ENCODE results near the gene MAN2B1.

Gene MAN2B1

DNA sequence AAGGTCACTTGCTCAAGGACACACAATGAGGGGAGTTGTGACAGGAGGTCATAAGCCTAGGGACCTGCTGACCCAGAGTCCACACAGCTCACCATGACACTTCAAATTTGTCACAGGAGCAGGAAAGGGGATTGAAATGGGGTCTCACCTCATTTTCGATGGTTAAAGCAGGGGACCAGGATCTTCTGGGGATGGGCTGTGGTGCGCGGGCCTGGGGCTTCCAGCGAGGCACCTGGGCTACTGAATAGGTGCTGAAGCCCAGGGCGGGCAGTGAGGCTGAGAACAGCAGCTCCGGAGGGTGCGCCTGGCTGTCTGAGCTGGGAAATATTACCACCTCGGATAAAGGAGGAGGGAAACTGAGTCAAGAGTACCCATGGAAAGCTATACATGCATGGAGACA lies 11.0 kb downstream of the MAN2B1 start:
- Histone ChIP-seq H3K27me3 (ENCODE audit: low read depth, low read length) (no peaks in the 10 kb centered on the region), H3K4me3 (ENCODE audit: low read length) (no peak overlapping the region), H3K4me2 (ENCODE audit: low read length) (no peak overlapping the region), H3K27ac (ENCODE audit: low read length) (no peak overlapping the region), H3K36me3 (replicated peaks; ENCODE audit: low read depth, low read length) (peaks cover 66% of the 10 kb centered on the region), H2AFZ (ENCODE audit: low read depth, low read length) (no peak overlapping the region), H3K9ac (ENCODE audit: low read length) (no peak overlapping the region), H3K9me3 (ENCODE audit: insufficient read depth, low read length) (no peaks in the 10 kb centered on the region), H4K20me1 (ENCODE audit: insufficient read depth, low read length) (peaks cover 14% of the 10 kb centered on the region), H3K4me1 (ENCODE audit: low read length) (no peaks in the 10 kb centered on the region), H3K79me2 (ENCODE audit: low read length) (peaks cover 26% of the 10 kb centered on the region)
- TF ChIP-seq, protein P1, sequence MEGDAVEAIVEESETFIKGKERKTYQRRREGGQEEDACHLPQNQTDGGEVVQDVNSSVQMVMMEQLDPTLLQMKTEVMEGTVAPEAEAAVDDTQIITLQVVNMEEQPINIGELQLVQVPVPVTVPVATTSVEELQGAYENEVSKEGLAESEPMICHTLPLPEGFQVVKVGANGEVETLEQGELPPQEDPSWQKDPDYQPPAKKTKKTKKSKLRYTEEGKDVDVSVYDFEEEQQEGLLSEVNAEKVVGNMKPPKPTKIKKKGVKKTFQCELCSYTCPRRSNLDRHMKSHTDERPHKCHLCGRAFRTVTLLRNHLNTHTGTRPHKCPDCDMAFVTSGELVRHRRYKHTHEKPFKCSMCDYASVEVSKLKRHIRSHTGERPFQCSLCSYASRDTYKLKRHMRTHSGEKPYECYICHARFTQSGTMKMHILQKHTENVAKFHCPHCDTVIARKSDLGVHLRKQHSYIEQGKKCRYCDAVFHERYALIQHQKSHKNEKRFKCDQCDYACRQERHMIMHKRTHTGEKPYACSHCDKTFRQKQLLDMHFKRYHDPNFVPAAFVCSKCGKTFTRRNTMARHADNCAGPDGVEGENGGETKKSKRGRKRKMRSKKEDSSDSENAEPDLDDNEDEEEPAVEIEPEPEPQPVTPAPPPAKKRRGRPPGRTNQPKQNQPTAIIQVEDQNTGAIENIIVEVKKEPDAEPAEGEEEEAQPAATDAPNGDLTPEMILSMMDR (IDR thresholded peaks at IDR 0.05; ENCODE audit: low read depth, low read length) = no peak
- no peak for TF ChIP-seq EZH2phosphoT487 (IDR thresholded peaks at IDR 0.05; ENCODE audit: low read depth)

DNA sequence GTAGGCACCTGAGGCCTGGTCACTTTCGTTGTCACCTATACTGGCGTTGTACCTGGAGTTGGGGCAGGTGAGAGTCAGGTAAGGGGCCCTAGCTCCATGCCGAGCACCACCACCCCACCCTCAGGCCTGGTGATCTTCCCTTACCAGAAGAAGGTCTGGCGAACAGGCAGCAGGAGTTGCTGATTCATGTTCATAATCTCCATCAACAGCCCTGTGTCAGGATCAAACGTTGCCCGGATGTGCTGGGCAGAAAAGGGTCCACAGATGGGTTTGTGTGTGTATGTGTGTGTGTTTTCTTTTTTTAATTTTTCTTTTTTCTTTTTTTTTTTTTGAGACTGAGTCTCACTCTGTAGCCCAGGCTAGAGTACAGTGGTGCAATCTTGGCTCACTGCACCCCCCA lies 14.3 kb downstream of the MAN2B1 start:
- no peak overlapping the region for H3K9ac ChIP-seq (ENCODE audit: low read length)

DNA sequence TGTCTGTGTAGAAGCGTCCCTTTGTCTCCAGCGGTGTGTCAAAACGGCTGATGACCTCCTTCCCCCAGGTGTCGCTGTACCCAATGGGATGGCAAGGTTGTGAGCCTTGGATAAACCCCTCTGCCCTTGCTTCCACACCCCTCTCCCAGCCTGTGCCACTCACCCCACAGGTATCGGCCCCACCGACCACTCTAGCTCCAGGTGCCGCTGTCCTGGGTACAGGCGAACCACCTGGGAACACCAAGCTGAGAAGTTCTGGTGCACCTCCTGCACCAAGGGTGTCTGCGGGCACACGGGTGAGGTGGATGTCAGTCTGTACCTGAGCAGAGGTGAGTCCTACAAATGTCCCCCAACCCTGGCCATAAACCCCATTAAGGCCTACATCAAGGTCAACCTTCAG lies 16.6 kb downstream of the MAN2B1 start:
- H3K4me3 ChIP-seq (ENCODE audit: low read length) = no peak overlapping the region
- no peaks in the 10 kb centered on the region; the same call in 1 of the 2 replicates for H3K79me2 ChIP-seq (ENCODE audit: low read length)
- TF ChIP-seq, protein P1 (IDR thresholded peaks at IDR 0.05; ENCODE audit: low read depth, low read length) = no peak
- no peak for TF ChIP-seq EZH2phosphoT487 (IDR thresholded peaks at IDR 0.05; ENCODE audit: low read depth)
- H3K36me3 ChIP-seq (replicated peaks; ENCODE audit: low read depth, low read length) = peaks cover 53% of the 10 kb centered on the region
- no peaks in the 10 kb centered on the region for H3K4me1 ChIP-seq (ENCODE audit: low read length)
- no peaks in the 10 kb centered on the region for H3K27me3 ChIP-seq (ENCODE audit: low read depth, low read length)
- H3K9me3 ChIP-seq (ENCODE audit: insufficient read depth, low read length) = no peaks in the 10 kb centered on the region
- no peak overlapping the region for H3K27ac ChIP-seq (ENCODE audit: low read length)
- H4K20me1 ChIP-seq (ENCODE audit: insufficient read depth, low read length) = peaks cover 13% of the 10 kb centered on the region; the same call in 1 of the 2 replicates
- no peak overlapping the region for H2AFZ ChIP-seq (ENCODE audit: low read depth, low read length)
- H3K4me2 ChIP-seq (ENCODE audit: low read length) = no peak overlapping the region
- H3K9ac ChIP-seq (ENCODE audit: low read length) = no peak overlapping the region

More for the DNA sequence above, 14.3 kb downstream of the MAN2B1 start:
- H3K27ac ChIP-seq (ENCODE audit: low read length) = no peak overlapping the region
- H3K4me3 ChIP-seq (ENCODE audit: low read length) = no peak overlapping the region
- peaks cover 65% of the 10 kb centered on the region for H3K36me3 ChIP-seq (replicated peaks; ENCODE audit: low read depth, low read length)
- no peak overlapping the region for H3K4me2 ChIP-seq (ENCODE audit: low read length)
- peaks cover 16% of the 10 kb centered on the region for H3K79me2 ChIP-seq (ENCODE audit: low read length)
- H3K9me3 ChIP-seq (ENCODE audit: insufficient read depth, low read length) = no peaks in the 10 kb centered on the region
- H2AFZ ChIP-seq (ENCODE audit: low read depth, low read length) = no peak overlapping the region
- H3K4me1 ChIP-seq (ENCODE audit: low read length) = no peaks in the 10 kb centered on the region
- TF ChIP-seq, protein P1 (IDR thresholded peaks at IDR 0.05; ENCODE audit: low read depth, low read length) = no peak
- TF ChIP-seq EZH2phosphoT487 (IDR thresholded peaks at IDR 0.05; ENCODE audit: low read depth) = no peak
- peaks cover 16% of the 10 kb centered on the region for H4K20me1 ChIP-seq (ENCODE audit: insufficient read depth, low read length)
- H3K27me3 ChIP-seq (ENCODE audit: low read depth, low read length) = no peaks in the 10 kb centered on the region

DNA sequence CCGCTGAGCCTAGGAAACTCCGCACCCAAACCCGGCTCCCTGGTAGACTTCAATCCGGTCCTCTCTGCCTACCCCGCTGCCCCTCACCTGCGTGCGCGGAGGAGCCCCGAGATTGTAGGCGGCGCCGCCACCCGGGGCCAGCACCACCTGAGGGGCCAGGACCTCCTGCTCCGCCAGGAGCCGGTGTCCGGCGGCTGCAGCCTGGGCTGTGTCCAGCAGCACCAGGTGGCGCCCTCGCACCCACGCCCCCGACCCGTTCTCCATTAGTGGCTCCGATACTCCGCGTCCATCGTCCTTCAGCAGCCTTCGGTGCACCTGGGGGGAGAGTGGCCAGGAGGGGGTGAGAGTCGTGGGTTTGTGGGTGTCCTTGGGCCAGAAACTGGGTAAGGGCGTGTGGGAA lies 18.5 kb downstream of the MAN2B1 start:
- Histone ChIP-seq H3K9ac (ENCODE audit: low read length) (no peak overlapping the region), H2AFZ (ENCODE audit: low read depth, low read length) (no peak overlapping the region), H3K79me2 (ENCODE audit: low read length) (no peaks in the 10 kb centered on the region), H3K4me2 (ENCODE audit: low read length) (no peak overlapping the region), H3K4me1 (ENCODE audit: low read length) (no peaks in the 10 kb centered on the region), H4K20me1 (ENCODE audit: insufficient read depth, low read length) (peaks cover 13% of the 10 kb centered on the region; the same call in 1 of the 2 replicates), H3K27ac (ENCODE audit: low read length) (no peak overlapping the region), H3K9me3 (ENCODE audit: insufficient read depth, low read length) (no peaks in the 10 kb centered on the region), H3K36me3 (replicated peaks; ENCODE audit: low read depth, low read length) (peaks cover 55% of the 10 kb centered on the region), H3K27me3 (ENCODE audit: low read depth, low read length) (no peaks in the 10 kb centered on the region), H3K4me3 (ENCODE audit: low read length) (no peak overlapping the region)
- no peak for TF ChIP-seq EZH2phosphoT487 (IDR thresholded peaks at IDR 0.05; ENCODE audit: low read depth)
- TF ChIP-seq, protein P1 (IDR thresholded peaks at IDR 0.05; ENCODE audit: low read depth, low read length) = no peak
